GM19035 (cell line): ENCODE measurements around the gene BPIFB1.

Experiments used
- ATAC-seq: cut with Tn5 transposase; IDR thresholded peaks from one replicate; pipeline ENCODE4 v1.9.1; 2021; ENCODE audit not compliant: unreplicated experiment

The BPIFB1 gene

GRCh38 chr20:33320006-33320405 is 37.0 kb downstream of the BPIFB1 start:
- ATAC-seq: no peak

DNA sequence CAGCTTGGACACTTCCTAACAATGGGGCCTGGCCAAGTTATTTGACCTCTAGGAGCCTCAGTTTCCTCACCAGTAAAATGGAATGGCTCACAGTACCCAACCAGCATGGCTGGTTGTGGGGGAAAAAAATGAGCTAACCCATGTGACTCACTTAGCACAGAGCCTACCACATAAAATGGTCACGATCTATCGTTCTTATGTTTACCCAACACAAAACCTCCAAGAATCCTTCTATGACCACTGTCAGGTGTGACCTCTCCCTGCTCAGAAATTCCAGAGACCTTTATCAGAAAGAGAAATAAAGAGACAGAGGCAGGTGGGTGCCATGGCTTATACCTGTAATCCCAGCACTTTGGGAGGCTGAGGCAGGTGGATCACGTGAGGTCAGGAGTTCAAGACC is 39.4 kb downstream of the BPIFB1 start:
- ATAC-seq: no peak

GRCh38 chr20:33323236-33323635 is 40.2 kb downstream of the BPIFB1 start:
- no peak for ATAC-seq

DNA sequence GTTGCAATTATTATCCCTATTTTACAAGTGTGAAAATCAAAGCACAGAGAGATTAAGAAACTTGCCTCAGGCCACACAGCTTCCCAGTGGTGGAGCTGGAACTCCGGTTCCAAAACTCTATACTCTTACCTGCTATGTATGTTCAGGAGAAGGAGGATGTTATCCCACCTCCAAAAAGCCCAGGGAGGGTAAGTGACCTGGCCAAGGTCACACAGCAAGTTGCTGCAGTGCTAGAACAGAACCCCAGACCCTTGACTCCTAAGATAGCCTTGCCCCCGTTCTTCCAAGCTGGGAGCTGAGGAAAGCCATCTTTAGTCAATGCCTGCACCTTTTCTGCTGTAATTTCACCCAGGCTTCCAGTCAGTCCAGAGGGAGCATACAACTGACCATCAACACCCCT is 42.3 kb downstream of the BPIFB1 start:
- no peak for ATAC-seq

DNA sequence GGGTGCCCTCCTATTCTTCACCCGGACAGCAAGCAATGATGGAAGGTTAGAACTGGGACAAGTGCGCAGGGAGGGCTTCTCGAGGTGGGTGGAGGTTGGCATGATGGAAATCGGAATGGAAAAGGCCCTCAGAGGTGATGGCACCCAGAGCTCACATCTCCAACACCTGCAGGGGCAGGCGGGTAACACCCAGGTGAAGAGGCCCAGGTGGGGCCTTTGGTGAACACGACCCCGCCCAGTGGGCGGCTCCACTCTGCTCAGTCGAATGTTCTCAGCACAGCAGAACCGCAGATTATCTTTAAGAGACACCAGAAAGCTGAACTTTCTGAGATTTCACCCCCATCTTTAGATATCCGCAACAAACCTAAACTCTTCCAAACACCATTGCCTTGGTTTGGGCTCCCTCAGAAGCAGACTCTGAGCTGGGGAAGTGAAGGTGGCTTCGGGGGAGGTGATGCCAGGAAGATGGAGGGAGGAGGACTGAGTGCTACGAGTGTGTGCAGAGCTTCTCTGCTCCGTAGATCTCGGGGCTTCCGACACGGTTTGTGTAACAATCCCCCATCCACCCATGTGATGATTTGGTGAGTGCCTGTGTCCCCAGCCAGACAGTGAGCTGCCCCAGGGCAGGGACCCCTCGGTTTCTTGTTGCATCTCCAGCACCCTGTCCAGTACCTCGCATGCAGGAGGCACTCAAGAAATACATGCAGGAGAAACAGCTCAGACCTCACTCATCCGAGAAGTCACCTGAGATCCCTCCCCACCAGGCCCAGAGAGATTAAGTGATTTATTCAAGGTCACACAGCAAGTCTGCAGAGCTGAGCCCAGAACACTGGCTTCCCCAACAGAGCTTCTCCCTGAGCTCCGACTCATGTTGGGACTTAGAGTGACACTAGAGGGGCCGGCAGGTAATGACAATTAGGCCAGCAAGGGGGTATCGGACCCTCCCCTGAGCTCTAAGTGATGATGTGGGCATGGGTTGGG is 45.4 kb downstream of the BPIFB1 start:
- ATAC-seq: no peak

DNA sequence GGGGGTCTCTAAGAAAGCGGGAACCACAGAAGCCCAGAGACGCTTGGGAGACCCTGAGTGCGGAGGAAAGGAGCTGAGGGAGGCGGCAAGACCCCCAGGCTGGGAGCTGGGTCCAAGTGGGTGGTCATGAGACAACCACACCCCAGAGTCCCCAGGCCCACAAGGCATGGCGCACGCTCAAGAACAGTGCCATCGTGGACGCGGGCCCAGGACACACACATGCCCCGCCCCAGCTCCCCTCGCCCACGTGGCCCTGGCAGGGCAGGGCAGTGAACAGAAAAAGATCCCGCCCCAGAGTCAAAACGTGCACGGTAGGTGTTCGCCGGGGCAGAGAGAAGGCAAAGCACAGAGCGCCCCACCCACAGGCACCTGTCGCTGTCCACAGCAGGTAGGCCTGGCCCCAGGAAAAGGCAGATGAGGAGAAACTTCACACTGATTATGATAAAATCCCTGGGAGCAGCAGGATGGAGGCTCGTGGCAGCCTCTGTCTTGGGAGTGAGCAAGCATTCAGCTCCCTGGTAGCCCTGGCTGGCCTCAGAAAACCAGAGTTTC is 50.0 kb downstream of the BPIFB1 start:
- no peak for ATAC-seq

GRCh38 chr20:33333616-33334015 is 50.6 kb downstream of the BPIFB1 start:
- ATAC-seq: no peak

GRCh38 chr20:33334111-33334510 is 51.1 kb downstream of the BPIFB1 start:
- ATAC-seq: no peak

DNA sequence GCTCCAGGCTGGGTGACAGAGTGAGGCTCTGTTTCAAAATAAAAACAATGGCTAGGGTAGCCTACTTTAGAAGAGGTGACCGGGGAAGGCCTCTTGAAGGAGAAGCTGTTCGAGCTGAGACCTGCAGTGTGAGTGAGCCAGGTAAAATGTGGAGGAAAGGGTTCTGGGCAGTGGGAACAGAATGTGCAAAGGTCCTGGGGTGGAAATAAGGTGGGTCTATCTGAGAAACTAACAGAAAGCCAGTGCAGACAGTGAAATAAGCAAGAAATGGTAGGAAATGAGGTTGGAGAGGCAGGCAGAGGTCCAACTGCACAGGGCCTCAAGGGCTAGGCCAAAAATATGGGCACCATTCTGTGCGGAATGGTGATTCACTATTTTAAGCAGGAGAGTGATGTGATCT is 53.4 kb downstream of the BPIFB1 start:
- ATAC-seq: no peak

DNA sequence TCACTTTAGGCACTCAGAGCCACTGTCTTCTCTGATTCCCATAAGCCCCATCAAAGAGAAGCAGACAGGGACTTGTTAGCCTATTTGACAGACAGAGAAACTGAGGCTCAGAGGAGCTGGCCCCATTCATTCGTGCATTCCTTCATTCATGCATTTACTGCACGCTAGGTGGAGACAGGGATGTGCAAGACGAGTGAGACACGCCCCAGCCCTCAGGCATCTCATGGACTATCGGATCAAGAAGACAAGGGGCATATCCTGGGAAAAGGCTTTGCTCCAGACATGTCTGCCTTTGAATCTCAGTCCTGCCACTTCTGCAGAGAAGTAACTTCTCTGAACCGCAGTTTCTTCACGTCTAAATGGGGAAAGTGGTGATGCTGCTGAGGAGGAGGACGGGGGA is 54.1 kb downstream of the BPIFB1 start:
- no peak for ATAC-seq

DNA sequence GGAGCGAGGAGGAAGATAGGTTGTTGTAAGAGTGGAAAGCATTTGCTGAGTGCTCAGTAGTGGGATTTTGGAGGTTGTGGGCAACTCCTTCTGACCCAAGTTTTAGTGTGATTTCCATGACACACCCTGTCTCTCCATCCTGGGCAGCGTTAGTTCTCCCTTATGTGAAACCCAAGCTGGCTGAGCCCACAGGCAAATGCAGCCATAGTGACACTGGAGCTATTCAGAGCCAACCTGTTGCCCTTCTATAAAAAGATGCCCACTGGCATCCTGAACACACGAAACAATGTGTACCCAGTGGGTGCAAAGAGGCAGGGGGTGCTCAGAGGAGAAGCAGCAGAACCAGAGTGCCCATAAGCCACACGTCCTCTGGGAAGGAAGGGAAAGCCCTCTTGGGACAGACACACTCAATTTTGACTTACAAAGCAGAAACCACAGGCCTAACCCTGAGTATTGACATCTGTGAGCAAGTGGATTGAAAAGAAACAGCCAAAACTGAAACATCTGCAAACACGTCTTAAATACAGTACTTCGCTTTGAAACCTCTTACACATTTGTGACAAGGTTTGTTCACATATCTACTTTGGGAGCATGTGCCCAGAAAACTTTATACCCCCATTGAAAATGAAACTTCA is 54.6 kb downstream of the BPIFB1 start:
- no peak for ATAC-seq

GRCh38 chr20:33338467-33339258 is 55.6 kb downstream of the BPIFB1 start:
- ATAC-seq: no peak

DNA sequence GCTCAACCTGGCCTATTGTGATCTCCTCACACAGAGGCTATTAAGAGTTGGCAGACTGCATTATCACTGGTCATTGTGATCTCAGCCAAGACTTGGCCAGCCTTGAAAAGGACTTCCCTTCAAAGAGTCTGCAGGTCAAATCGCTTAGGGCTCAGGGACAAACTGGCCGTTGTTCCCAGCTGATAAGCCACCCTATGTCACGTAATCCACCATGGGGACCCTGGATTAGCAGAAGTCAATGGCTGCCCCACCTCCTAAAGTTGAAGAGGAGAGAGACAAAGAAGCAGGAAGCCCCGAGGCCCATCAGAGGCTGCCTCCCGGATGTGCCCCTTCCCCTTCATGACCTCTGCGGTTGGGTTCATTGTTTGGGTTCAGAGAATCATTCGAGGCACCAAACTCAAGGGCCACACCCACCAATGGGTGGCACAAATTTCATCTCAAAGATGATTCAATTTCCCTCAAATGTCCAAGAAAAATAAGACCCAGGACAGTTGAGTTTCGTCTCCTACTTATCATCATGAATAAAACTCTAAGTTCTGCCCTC is 56.6 kb downstream of the BPIFB1 start:
- ATAC-seq: no peak

- no peak for ATAC-seq
Observed at GRCh38 chr20:33343521-33343920, 60.5 kb downstream of the BPIFB1 start.

DNA sequence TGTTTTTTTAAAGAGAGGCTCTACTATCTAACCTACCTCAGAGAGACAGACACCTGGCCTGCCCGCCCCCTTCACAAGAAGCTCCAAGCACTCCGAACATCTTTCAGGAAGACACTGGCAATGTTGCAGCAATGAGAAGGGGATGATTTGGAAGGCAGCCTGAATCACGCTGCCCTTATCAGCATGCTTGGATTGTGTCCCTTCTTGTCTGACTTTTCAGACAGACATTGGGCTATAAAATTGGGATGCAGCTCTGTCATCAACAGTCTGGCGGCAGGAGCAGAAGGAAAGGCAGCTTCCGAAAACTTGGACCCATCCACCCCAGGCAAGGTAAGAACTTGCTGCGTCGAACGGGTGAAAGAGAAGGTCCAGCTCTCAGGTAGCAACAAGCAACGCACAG is 62.3 kb downstream of the BPIFB1 start:
- ATAC-seq: no peak

GRCh38 chr20:33348136-33348937 is 65.3 kb downstream of the BPIFB1 start:
- ATAC-seq: no peak

DNA sequence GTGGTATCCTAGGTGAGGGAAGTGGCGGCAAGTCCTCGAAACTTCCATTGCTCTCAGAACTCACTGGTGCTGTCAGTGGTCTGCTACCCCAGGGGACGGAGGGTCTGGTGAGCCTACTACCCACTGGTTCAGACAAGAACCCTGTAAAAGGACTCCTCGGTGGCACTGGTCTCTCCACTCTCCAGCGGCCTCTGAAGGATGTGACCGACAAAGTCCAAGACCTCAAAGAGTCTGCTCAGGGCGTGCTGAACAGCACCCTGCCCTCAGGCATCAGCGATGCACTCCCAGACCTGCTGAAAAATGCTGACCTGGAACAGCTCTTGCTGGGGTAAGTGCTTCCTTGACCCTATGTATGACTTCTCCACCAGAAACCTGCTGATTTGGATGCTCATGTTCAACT is 66.5 kb downstream of the BPIFB1 start:
- ATAC-seq: no peak

GRCh38 chr20:33351696-33352095 is 68.7 kb downstream of the BPIFB1 start:
- no peak for ATAC-seq

DNA sequence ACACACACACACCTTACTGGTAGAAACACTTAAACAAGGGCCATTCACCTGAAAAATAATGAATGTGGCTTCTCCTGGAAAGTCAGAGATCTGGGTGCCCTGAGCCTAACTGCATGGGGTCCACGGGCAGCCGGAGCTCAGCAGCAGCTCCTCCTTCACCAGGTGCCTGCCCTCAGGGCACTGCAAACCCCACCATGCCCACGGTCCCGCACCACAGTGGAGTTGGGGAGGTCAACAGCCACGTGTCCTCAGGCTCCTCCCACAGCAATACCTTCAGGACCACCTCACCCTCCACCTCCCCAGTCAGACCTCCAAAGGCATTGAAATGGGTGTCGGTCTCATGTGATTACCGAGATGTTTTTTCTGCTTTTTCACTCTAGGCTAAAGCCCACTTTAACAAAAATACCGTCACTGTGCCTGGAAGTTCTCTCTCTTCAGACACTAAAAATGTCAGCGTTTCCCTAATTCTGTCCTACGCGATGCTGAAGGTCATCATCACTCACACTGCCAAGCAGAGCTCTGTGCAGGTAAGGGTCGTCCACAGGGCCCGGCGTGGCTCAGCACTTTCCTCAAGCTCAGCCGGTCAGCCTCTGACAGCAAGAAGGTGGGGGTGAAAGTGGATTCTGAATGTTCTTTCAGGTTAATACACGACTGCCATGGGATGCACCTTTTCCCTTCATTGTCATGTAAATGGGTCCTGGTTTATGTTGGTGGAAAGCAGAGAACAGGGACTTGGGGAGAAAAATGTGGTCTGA is 69.4 kb downstream of the BPIFB1 start:
- ATAC-seq: no peak
